PC-3 (cell line): ENCODE measurements around the gene KCNK10. TPM values are rescaled to one million over a fixed set of nuclear protein-coding genes. Genes with fewer than 3 reads are reported as not detected.
A peak's percentile ranks its signal among the peaks of the same experiment; 100 is the strongest.

Source experiments
- ATAC-seq: fragments of 200-7000 bp; cut with Tn5 transposase; 2 replicates; pipeline ENCODE4 v1.9.1; 2020; ENCODE audit warnings: mild to moderate bottlenecking, moderate library complexity
- BruUV-seq: library from RNA; stranded (reverse); fragments of 400-500 nt; replicated peaks from 2 replicates; lab custom pipeline; 2021; lab: Mats Ljungman, UMichigan
- CTCF ChIA-PET: fragments of 300-600 bp; sonication (Branson Sonifier 250); formaldehyde crosslinking; loops from one replicate; lab custom pipeline; 2022; ENCODE audit warnings: antibody characterized with exemption; lab: Charles Lee
- POLR2A ChIA-PET: fragments of 300-600 bp; sonication (Branson Sonifier 250); formaldehyde crosslinking; loops from one replicate; lab custom pipeline; 2022; ENCODE audit warnings: antibody characterized with exemption; ENCODE audit not compliant: unreplicated experiment; lab: Charles Lee
- DNase-seq: peaks from one replicate; pipeline ENCODE4 v3.0.0-alpha.2; 2015
- H2AFZ ChIP-seq: fragments of 300-600 bp; sonication (generic); 2 replicates; pipeline ENCODE4 v1.6.0; 2016; ENCODE audit warnings: antibody characterized with exemption, low read length
- H3F3A ChIP-seq: fragments of 300-600 bp; sonication (generic); one replicate; pipeline ENCODE4 v1.6.0; 2017; ENCODE audit warnings: antibody characterized with exemption, low read length, control low read depth, mild to moderate bottlenecking; ENCODE audit not compliant: unreplicated experiment
- H3K27ac ChIP-seq: fragments of 300-600 bp; sonication (generic); 2 replicates; pipeline ENCODE4 v1.5.1; 2016; ENCODE audit warnings: mild to moderate bottlenecking, low read length
- H3K27me3 ChIP-seq: fragments of 300-600 bp; sonication (generic); 2 replicates; pipeline ENCODE4 v1.6.1; 2016; ENCODE audit warnings: low read length, mixed read lengths
- H3K36me3 ChIP-seq: fragments of 300-600 bp; sonication (generic); 2 replicates; pipeline ENCODE4 v1.6.1; 2016; ENCODE audit warnings: low read depth, mixed run types, low read length, mixed read lengths
- H3K4me1 ChIP-seq: fragments of 300-600 bp; sonication (generic); 2 replicates; pipeline ENCODE4 v1.5.1; 2016; ENCODE audit warnings: low read length; ENCODE audit not compliant: insufficient read depth
- H3K4me2 ChIP-seq: fragments of 300-600 bp; sonication (generic); 2 replicates; pipeline ENCODE4 v1.6.0; 2016; ENCODE audit warnings: low read length
- H3K4me3 ChIP-seq: fragments of 300-600 bp; sonication (generic); 2 replicates; pipeline ENCODE4 v1.5.1; 2016; ENCODE audit warnings: mild to moderate bottlenecking, low read length, mixed read lengths
- H3K79me2 ChIP-seq: fragments of 300-600 bp; sonication (generic); 2 replicates; pipeline ENCODE4 v1.6.1; 2017; ENCODE audit warnings: low read length, mixed read lengths
- H3K9ac ChIP-seq: fragments of 300-600 bp; sonication (generic); 2 replicates; pipeline ENCODE4 v1.6.0; 2016; ENCODE audit warnings: mild to moderate bottlenecking, low read length
- H3K9me2 ChIP-seq: fragments of 300-600 bp; sonication (generic); replicated peaks from 2 replicates; pipeline ENCODE4 v1.6.1; 2016; ENCODE audit warnings: mixed run types, low read length, mixed read lengths
- H3K9me3 ChIP-seq: fragments of 300-600 bp; sonication (generic); 2 replicates; pipeline ENCODE4 v1.6.1; 2016; ENCODE audit warnings: low read length, mixed read lengths
- H4K20me1 ChIP-seq: fragments of 300-600 bp; sonication (generic); 2 replicates; pipeline ENCODE4 v1.6.1; 2016; ENCODE audit warnings: low read length, mixed read lengths
- EZH2 ChIP-seq: fragments of 300-600 bp; sonication (generic); IDR thresholded peaks from one replicate; pipeline ENCODE4 v1.6.1; 2017; ENCODE audit warnings: antibody characterized with exemption, mild to moderate bottlenecking, low read length; ENCODE audit not compliant: unreplicated experiment
- EZH2phosphoT487 ChIP-seq: fragments of 300-600 bp; sonication (generic); IDR thresholded peaks from 2 replicates; pipeline ENCODE4 v1.6.1; 2018; ENCODE audit warnings: mild to moderate bottlenecking, antibody characterized with exemption, low read length, borderline replicate concordance
- intact Hi-C: fragments of 100-400 bp; cut with micrococcal nuclease; formaldehyde crosslinking; loops from 2 replicates; pipeline ENCODE4 v1.9.0; 2023
- total RNA-seq: library from RNA; depleted of rRNA; stranded (reverse); fragments of >200 nt; gene quantifications from 2 replicates; pipeline ENCODE4 v1.2.3, GENCODE V29; 2014
- TF ChIP-seq, protein P1 (sequence below): fragments of 300-600 bp; sonication (generic); conservative IDR thresholded peaks from 2 replicates; pipeline ENCODE4 v1.5.1; 2017; ENCODE audit warnings: antibody characterized with exemption, low read depth, mild to moderate bottlenecking, low read length

Gene KCNK10
- total RNA-seq, 1 experiment from 2014 or later = not detected

DNA sequence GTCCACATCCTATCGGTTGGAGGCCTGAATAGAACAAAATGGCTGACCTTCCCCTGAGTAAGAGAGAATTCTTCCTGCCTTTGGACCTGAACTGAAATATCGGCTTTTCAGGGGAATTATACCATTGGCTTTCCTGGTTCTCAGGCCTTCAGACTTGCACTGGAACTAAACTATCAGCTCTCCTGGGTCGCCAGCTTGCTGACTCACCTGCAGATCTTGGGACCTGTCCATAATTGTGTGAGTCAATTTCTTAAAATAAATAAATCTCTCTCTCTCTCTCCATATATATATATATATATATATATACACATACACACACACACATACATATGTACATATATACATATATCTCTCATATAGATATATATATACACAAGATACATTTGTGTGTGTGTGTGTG, 41.6 kb downstream of the KCNK10 start:
- POLR2A ChIA-PET = no interaction called here
- Histone ChIP-seq H4K20me1 (no peaks in the 10 kb centered on the region), H3K9me3 (no peaks in the 10 kb centered on the region), H2AFZ (peak overlapping the region; percentile 66), H3F3A (no peaks in the 10 kb centered on the region), H3K9me2 (no peaks in the 10 kb centered on the region), H3K36me3 (no peaks in the 10 kb centered on the region), H3K79me2 (no peaks in the 10 kb centered on the region), H3K9ac (no peak overlapping the region; the same call in 1 of the 2 replicates), H3K4me2 (peak overlapping the region; percentile 65), H3K4me3 (no peak overlapping the region), H3K4me1 (peaks cover 15% of the 10 kb centered on the region), H3K27me3 (no peaks in the 10 kb centered on the region), H3K27ac (peak overlapping the region; percentile 65)
- TF ChIP-seq, protein P1, sequence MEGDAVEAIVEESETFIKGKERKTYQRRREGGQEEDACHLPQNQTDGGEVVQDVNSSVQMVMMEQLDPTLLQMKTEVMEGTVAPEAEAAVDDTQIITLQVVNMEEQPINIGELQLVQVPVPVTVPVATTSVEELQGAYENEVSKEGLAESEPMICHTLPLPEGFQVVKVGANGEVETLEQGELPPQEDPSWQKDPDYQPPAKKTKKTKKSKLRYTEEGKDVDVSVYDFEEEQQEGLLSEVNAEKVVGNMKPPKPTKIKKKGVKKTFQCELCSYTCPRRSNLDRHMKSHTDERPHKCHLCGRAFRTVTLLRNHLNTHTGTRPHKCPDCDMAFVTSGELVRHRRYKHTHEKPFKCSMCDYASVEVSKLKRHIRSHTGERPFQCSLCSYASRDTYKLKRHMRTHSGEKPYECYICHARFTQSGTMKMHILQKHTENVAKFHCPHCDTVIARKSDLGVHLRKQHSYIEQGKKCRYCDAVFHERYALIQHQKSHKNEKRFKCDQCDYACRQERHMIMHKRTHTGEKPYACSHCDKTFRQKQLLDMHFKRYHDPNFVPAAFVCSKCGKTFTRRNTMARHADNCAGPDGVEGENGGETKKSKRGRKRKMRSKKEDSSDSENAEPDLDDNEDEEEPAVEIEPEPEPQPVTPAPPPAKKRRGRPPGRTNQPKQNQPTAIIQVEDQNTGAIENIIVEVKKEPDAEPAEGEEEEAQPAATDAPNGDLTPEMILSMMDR = no peak
- BruUV-seq = no TSS peak
- CTCF ChIA-PET = interaction anchor here (0.6 to 1.0 kb wide), 2 partner anchors 99 to 277 kb away, joined by 3 to 7 read pairs; no protein-coding TSS in a partner anchor
- peak; percentile 85 for DNase-seq
- intact Hi-C loops = no loop called here
- ATAC-seq = peak; percentile 93

DNA sequence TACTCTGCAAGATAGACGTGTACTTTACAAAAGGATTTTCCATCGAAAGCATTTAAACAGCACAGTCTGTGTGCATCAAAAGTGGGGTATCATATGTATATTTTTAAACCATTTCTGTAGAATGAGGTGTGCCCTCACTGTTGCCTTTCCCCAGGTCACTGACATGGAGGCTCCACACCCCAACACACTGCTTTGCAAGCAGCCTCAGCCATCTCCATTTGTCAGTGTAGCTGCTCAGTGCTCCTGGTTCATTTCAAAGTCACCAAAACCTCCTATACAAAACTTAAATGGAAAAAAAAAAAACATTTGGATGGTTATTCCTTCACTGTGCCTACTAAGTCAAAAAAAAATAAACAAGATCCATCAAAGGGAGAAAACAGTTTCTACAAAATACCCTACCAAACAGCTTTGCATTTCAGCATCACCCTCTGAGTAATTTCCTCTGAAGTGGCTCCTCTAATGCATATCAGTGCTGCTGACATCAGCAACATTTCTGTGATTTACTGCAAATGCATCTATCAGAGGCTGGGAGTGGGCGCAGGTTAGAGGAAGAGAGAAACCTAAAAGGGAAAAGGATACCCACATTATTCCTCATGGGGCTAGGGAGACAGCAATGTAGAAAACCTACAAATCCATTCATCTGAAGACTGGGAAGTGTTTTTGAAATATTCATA, 46.0 kb downstream of the KCNK10 start:
- no peaks in the 10 kb centered on the region for H4K20me1 ChIP-seq
- H2AFZ ChIP-seq = no peak overlapping the region
- CTCF ChIA-PET = no interaction called here
- no peak overlapping the region for H3K27ac ChIP-seq
- BruUV-seq = no TSS peak
- no peak for ATAC-seq
- POLR2A ChIA-PET = no interaction called here
- TF ChIP-seq EZH2phosphoT487 = no peak
- TF ChIP-seq, protein P1 = no peak
- TF ChIP-seq EZH2 = no peak
- no peaks in the 10 kb centered on the region for H3K36me3 ChIP-seq
- no peak for DNase-seq
- no peak overlapping the region for H3K4me2 ChIP-seq
- intact Hi-C loops = no loop called here
- H3F3A ChIP-seq = no peaks in the 10 kb centered on the region
- no peak overlapping the region for H3K4me3 ChIP-seq
- H3K9me2 ChIP-seq = no peaks in the 10 kb centered on the region
- H3K9ac ChIP-seq = no peak overlapping the region
- H3K9me3 ChIP-seq = no peaks in the 10 kb centered on the region
- no peaks in the 10 kb centered on the region for H3K27me3 ChIP-seq
- no peaks in the 10 kb centered on the region for H3K79me2 ChIP-seq
- peaks cover 11% of the 10 kb centered on the region for H3K4me1 ChIP-seq
